NK-92 (cell line): Measurements from ENCODE around the gene CATSPERD.
"Not testable (repeated sequence)": the region's sequence is repeated elsewhere in the genome, so short reads cannot be mapped to it uniquely, and the experiment has no call there.

ENCODE experiments used
- DNase-seq: peaks from one replicate; lab custom pipeline; 2025; ENCODE audit not compliant: unreplicated experiment; lab: John Stamatoyannopoulos, UW

Gene CATSPERD

GRCh38 chr19:5697890-5698634 is 22.4 kb upstream of the CATSPERD start:
- no peak for DNase-seq

GRCh38 chr19:5698635-5699422 is 21.6 kb upstream of the CATSPERD start:
- DNase-seq = no peak

GRCh38 chr19:5700455-5701092 is 19.9 kb upstream of the CATSPERD start:
- DNase-seq = no peak

DNA sequence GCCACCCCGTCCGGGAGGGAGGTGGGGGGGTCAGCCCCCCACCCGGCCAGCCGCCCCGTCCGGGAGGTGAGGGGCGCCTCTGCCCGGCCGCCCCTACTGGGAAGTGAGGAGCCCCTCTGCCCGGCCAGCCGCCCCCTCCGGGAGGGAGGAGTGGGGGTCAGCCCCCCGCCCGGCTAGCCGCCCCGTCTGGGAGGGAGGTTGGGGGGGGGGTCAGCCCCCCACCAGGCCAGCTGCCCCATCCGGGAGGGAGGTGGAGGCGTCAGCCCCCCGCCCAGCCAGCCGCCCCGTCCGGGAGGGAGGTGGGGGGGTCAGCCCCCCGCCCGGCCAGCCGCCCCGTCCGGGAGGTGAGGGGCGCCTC is 18.4 kb upstream of the CATSPERD start:
- not testable (repeated sequence) for DNase-seq

- no peak for DNase-seq
Measured at GRCh38 chr19:5703819-5704818, 16.3 kb upstream of the CATSPERD start.

DNA sequence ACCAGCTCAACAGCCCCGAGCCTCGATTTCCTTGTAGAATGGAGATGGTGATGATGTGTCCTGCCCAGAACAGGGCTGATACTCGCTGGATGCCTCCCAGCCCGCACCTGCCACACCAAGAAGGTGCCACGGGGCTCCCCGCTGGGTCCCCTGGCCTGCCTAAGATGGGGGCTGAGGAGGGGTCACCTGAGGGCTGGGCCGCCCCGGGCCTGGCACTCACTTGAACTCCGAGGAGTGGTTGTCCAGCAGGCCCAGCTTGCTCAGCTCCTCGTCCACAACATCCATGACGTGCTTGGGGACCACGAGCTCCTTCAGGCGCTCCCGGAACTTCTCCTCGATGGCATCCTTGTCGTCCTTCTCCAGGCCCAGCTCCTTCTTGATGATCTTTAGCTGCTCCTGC is 14.9 kb upstream of the CATSPERD start:
- no peak for DNase-seq

GRCh38 chr19:5706876-5707573 is 13.4 kb upstream of the CATSPERD start:
- no peak for DNase-seq

DNA sequence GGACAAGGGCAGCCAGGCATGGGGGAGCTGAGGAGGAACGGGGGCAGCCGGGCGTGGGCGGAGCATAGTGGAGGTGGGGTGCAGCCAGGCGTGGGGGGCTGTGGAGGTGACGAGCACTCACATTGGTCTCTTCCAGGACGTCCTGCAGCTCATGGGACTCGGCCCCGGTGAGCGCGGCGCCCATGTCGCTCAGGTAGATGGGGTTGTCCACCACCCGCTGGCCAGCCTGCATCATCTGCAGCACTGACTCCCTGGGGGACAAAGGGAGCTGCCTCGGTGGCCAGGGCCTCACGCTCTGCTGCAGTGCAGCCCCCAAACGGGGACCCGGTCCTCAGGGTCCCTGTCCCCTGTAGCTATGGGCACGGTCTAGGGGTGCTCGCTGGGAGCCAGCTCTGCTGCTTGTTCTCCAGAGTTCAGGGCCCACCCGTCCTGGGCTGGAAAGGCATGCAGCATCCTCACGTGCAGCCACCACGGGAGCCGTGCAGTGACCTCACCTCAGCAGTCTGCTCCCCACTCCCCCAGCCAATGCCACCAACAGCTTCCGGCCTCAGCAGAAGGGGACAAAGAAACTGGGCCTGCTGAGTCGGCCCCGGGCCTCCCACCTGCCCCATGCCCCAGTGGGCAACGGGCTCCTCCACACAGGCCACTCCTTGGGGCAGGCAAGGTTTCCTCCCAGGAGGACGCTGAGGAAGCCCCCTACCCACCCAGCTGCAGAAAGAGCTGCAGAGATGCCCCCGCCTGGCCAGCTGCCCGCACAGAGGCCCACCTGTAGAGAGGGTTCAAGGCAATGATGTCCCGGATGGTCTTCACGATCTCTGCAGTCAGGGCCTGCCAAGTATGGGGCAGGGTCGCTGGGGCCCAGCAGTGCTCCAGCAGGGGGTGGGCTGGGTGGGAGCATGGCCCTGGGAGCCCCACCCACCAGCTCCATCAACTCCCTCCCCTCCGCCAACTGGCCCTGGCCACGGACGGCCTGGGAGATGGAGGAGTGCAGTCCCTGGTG is 12.6 kb upstream of the CATSPERD start:
- no peak for DNase-seq

GRCh38 chr19:5711025-5711424 is 9.4 kb upstream of the CATSPERD start:
- no peak for DNase-seq

DNA sequence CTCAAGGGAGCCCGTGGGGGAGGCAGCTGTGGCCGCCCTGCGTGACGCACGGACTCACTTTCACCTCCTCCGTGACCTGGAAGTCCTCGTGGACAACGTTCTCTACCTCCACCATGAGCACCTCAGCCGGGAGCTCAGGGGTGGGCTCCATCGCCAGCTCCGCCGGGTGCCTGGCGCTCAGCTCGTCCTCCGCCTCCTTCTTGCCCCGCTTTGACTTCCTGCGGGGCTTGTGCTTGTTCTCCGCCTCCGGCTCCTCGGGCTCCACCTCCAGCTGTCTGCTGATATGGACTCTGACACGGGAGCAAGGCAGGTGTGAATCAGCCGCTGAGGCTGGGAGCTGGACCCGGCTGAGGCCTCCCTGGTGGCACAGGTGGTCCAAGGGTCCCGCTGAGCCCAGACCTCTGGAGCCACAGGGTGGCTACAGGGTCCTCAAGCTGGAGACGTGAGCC is 8.7 kb upstream of the CATSPERD start:
- no peak for DNase-seq

DNA sequence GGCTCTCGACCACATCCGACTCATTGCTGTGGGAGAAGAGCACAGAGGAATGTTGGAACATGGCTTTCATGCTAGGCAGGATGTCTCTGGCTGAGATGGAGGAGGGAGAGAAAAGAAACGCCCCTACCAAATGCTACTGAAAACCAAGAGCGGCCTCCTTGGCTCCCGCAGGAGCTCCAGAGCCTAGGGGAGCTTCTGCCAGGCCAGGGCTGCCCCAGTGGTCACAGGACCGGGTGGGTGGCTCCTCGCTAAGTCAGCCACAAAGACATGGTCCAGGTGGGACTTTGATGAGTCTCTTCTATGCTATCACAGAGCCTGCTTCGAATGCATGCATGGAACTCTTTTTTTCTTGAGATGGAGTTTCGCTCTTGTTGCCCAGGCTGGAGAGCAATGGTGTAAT is 7.2 kb upstream of the CATSPERD start:
- no peak for DNase-seq

DNA sequence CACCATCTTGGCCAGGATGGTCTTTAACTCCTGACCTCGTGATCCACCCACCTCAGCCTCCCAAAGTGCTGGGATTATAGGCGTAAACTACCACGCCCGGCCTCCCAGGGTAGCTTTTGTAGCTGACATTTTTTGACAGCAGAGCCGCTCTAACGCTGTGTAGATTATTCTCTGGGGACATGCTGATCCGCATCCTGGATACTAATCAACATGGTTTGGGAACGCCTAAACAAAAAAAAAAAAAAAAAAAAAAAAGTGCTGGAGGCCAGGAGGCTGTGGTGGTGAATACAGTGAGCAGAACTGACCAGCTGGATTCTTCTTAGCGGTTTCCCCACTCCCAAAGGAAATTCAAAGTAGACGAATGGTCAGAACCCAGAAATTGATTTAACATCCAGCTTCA is 5.6 kb upstream of the CATSPERD start:
- DNase-seq = no peak

- no peak for DNase-seq
Measured at GRCh38 chr19:5717215-5717935, 3.1 kb upstream of the CATSPERD start.

DNA sequence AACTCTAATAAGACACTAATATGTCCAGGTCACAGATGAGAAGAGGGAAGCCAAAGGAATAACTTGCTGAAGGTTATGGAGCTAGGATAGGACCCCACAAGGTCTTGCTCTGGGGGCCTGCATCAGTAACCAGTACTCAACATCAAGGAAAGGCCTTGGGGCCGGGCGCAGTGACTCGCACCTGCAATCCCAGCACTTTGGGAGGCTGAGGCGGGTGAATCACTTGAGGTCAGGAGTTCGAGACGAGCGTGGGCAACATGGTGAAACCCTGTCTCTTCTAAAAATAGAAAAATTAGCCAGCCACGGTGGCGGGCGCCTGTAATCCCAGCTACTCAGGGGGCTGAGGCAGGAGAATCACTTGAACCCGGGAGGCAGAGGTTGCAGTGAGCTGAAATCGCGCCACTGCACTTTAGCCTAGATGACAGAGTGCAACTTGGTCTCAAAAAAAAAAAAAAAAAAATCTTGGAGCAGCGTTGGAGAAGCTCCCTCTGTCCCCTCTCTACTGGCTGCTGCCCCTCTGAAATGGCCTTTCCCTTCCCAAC is 2.3 kb upstream of the CATSPERD start:
- no peak for DNase-seq

DNA sequence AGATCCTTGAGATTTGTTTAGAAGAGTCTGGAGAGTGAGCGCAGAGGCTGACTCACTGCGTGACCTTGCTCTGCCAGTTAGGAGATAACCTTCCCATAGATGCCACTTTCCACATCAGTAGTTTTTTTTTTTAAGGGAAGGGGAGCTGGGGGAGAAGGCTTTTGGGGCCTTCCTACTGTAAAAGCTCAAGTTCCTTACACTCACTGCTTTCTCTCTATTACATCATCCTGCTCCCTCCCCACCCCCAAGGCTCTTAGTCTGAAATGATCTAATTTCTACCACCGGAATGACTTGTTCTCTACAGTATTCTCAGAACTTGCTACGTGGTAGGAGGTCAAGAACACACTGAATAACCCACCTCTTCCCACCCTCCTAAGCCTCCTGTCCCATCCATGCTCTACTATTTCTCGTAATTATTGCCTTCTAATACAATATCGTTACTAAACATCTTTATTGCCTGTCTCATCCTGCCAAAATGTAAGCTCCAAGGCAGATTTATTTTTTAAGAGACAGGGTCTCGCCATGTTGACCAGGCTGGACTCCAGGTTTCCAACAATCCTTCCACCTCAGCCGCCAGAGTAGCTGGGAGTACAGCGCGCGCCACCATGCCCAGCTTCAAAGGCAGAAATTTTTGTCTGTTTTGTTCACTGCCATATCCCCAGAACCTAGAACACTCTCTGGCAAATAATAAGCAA is 1.7 kb upstream of the CATSPERD start:
- no peak for DNase-seq

- no peak for DNase-seq
Measured at GRCh38 chr19:5719274-5719960, 1.0 kb upstream of the CATSPERD start.
